HepG2 (cell line): ENCODE results near the gene OSM. TPM values are rescaled to one million over a fixed set of nuclear protein-coding genes. Genes with fewer than 3 reads are reported as not detected.

ENCODE experiments used
- ATAC-seq: fragments of 200-7000 bp; cut with Tn5 transposase; 3 replicates; pipeline ENCODE4 v1.9.1; 2020; ENCODE audit warnings: mild to moderate bottlenecking, moderate library complexity
- BruUV-seq: library from RNA; stranded (reverse); fragments of 400-500 nt; replicated peaks from 2 replicates; lab custom pipeline; 2021; lab: Mats Ljungman, UMichigan
- CTCF ChIA-PET: fragments of 300-600 bp; formaldehyde crosslinking; extraction: SDS; loops from one replicate; lab custom pipeline; 2021; ENCODE audit warnings: low total read pairs, inconsistent platforms, low intra/inter-chr PET ratio; lab: Yijun Ruan, JAX
- POLR2A ChIA-PET: fragments of 350-600 bp; sonication (Branson Sonifier 250); formaldehyde crosslinking; loops from one replicate; lab custom pipeline; 2020; ENCODE audit warnings: antibody characterized with exemption, inconsistent platforms; lab: Yijun Ruan, JAX
- DNase-seq: peaks from one replicate; pipeline ENCODE4 v3.0.0-alpha.2; 2015; ENCODE audit warnings: low spot score
- FAIRE-seq: peaks from 3 replicates; lab custom pipeline; 2011; peaks lifted over from hg19 to GRCh38; lab: Jason Lieb, UNC
- H2AFZ ChIP-seq: one replicate; pipeline ENCODE4 v1.6.1; 2011; ENCODE audit warnings: low read length, inconsistent platforms
- H3K27ac ChIP-seq: fragments of 300-600 bp; 3 replicates; pipeline ENCODE4 v1.8.0; 2011; ENCODE audit warnings: mixed run types, mild to moderate bottlenecking, mixed read lengths, low read length, inconsistent platforms; ENCODE audit not compliant: insufficient read depth; ENCODE audit errors: extremely low read length
- H3K27me3 ChIP-seq, 2 experiments: fragments of 200-600 bp in 1 of 2; 2 replicates in 1 of 2; 3 replicates in 1 of 2; pipeline versions ENCODE4 v1.6.0 to v1.8.0; 2011; ENCODE audit warnings: low read length in 2 of 2, mild to moderate bottlenecking in 2 of 2, moderate library complexity in 2 of 2, inconsistent platforms in 1 of 2; ENCODE audit not compliant: insufficient read depth in 2 of 2, control insufficient read depth in 1 of 2
- H3K36me3 ChIP-seq, 2 experiments: fragments of 200-600 bp in 1 of 2; replicated peaks in 1 of 2; 2 replicates in 1 of 2; 3 replicates in 1 of 2; pipeline versions ENCODE4 v1.5.1 to v1.8.0; 2011; ENCODE audit warnings: low read length in 2 of 2, inconsistent platforms in 1 of 2; ENCODE audit not compliant: insufficient read depth in 2 of 2, control insufficient read depth in 1 of 2
- H3K4me1 ChIP-seq: 2 replicates; pipeline ENCODE4 v1.5.1; 2012; ENCODE audit warnings: low read length, inconsistent platforms; ENCODE audit not compliant: insufficient read depth
- H3K4me2 ChIP-seq: 2 replicates; pipeline ENCODE4 v1.6.0; 2011; ENCODE audit warnings: low read depth, low read length, inconsistent platforms
- H3K4me3 ChIP-seq, 3 experiments: fragments of 200-600 bp in 1 of 3; sonication (generic), shearing (Covaris generic) in 1 of 3; replicated peaks in 1 of 3; 2 replicates each; pipeline ENCODE4 v1.5.1; 2011 to 2016; ENCODE audit warnings: low read length in 3 of 3, inconsistent platforms in 2 of 3, low read depth in 2 of 3, mild to moderate bottlenecking in 2 of 3, control low read depth in 1 of 3, mixed read lengths in 1 of 3; ENCODE audit not compliant: insufficient read depth in 1 of 3
- H3K79me2 ChIP-seq: one replicate; pipeline ENCODE4 v1.6.1; 2011; ENCODE audit warnings: low read length, inconsistent platforms; ENCODE audit not compliant: insufficient read depth
- H3K9ac ChIP-seq: 2 replicates; pipeline ENCODE4 v1.6.0; 2011; ENCODE audit warnings: mild to moderate bottlenecking, low read depth, low read length, inconsistent platforms; ENCODE audit not compliant: insufficient read depth
- H3K9me3 ChIP-seq: 2 replicates; pipeline ENCODE4 v1.5.1; 2012; ENCODE audit warnings: mild to moderate bottlenecking, low read length
- H4K20me1 ChIP-seq: 2 replicates; pipeline ENCODE4 v1.6.0; 2011; ENCODE audit warnings: inconsistent platforms, mild to moderate bottlenecking, low read length, moderate library complexity; ENCODE audit not compliant: insufficient read depth
- DNMT3B ChIP-seq: conservative IDR thresholded peaks from 2 replicates; pipeline ENCODE4 v1.6.1; 2016; ENCODE audit warnings: missing biosample characterization, control low read depth
- ESRRA ChIP-seq: sonication (generic); formaldehyde crosslinking; IDR thresholded peaks from 2 replicates; pipeline ENCODE4 v1.5.1; 2020; ENCODE audit warnings: mild to moderate bottlenecking, low read depth, missing genetic modification reagents
- JUND ChIP-seq: sonication (generic); formaldehyde crosslinking; IDR thresholded peaks from 2 replicates; pipeline ENCODE4 v1.8.0; 2022; ENCODE audit warnings: mild to moderate bottlenecking, missing genetic modification reagents
- KDM5A ChIP-seq: fragments of 200-600 bp; sonication (generic); IDR thresholded peaks from 2 replicates; pipeline ENCODE4 v1.7.0; 2018; ENCODE audit warnings: antibody characterized with exemption, mild to moderate bottlenecking, low read length, borderline replicate concordance
- RBFOX2 ChIP-seq: fragments of 200-400 bp; formaldehyde crosslinking; IDR thresholded peaks from 2 replicates; pipeline ENCODE4 v1.6.1; 2017; ENCODE audit warnings: low read depth, mild to moderate bottlenecking, low read length
- SAFB2 ChIP-seq: sonication (generic); formaldehyde crosslinking; IDR thresholded peaks from 2 replicates; pipeline ENCODE4 v1.5.1; 2020; ENCODE audit warnings: missing genetic modification reagents, low read depth, mild to moderate bottlenecking, borderline replicate concordance
- SYNCRIP ChIP-seq: fragments of 200-400 bp; formaldehyde crosslinking; IDR thresholded peaks from 2 replicates; pipeline ENCODE4 v1.6.1; 2018; ENCODE audit warnings: mild to moderate bottlenecking, low read depth, low read length; ENCODE audit not compliant: insufficient read depth
- TARDBP ChIP-seq: sonication (generic); formaldehyde crosslinking; IDR thresholded peaks from 2 replicates; pipeline ENCODE4 v1.8.0; 2022; ENCODE audit warnings: mild to moderate bottlenecking, missing genetic modification reagents
- TCF7 ChIP-seq: sonication (generic); IDR thresholded peaks from 2 replicates; pipeline ENCODE4 v1.6.1; 2016; ENCODE audit warnings: antibody characterized with exemption, low read depth
- ZFP36L1 ChIP-seq: sonication (generic); formaldehyde crosslinking; IDR thresholded peaks from 2 replicates; pipeline ENCODE4 v1.8.0; 2022; ENCODE audit warnings: mild to moderate bottlenecking, missing genetic modification reagents, moderate library complexity
- ZNF563 ChIP-seq: sonication (generic); formaldehyde crosslinking; IDR thresholded peaks from 2 replicates; pipeline ENCODE4 v1.8.0; 2022; ENCODE audit warnings: mild to moderate bottlenecking, moderate library complexity, missing genetic modification reagents
- ZNF780A ChIP-seq: sonication (generic); formaldehyde crosslinking; IDR thresholded peaks from 2 replicates; pipeline ENCODE4 v1.8.0; 2022; ENCODE audit warnings: mild to moderate bottlenecking, missing genetic modification reagents, moderate library complexity
- WGBS: methylation state at CpG from one replicate; pipeline ENCODE4 v1.1.6; 2017; ENCODE audit warnings: low lambda C conversion rate; 5-methylcytosine and 5-hydroxymethylcytosine counted together
- in situ Hi-C: cut with HindIII; loops from 2 replicates; pipeline ENCODE4 v1.10.0; 2017; ENCODE audit warnings: low pct_unique_long_range_greater_than_20kb; ENCODE audit not compliant: extremely low pct_ligation_motif_present
- intact Hi-C: fragments of 100-400 bp; cut with micrococcal nuclease; formaldehyde crosslinking; loops from one replicate; pipeline ENCODE4 v1.10.0; 2022; ENCODE audit not compliant: unreplicated experiment
- polyA plus RNA-seq, 8 experiments: library from polyadenylated mRNA; depleted of rRNA in 3 of 8; stranded (reverse) in 7 of 8; unstranded in 1 of 8; fragments of >200 nt; fragmentation: Illumina TruSeq in 4 of 8; extraction: Trizol in 4 of 8; gene quantifications; 2 replicates each; pipeline versions ENCODE4 v1.2.1 to v1.2.3, GENCODE V29; 2011 to 2016; ENCODE audit warnings: low read depth in 4 of 8, missing spikeins in 1 of 8, mixed read lengths in 1 of 8; ENCODE audit not compliant: insufficient read depth in 1 of 8
- total RNA-seq, 5 experiments: library from RNA; depleted of rRNA; stranded (reverse); fragments of >200 nt; fragmentation: Illumina TruSeq; extraction: Trizol; gene quantifications; 2 replicates each; pipeline ENCODE4 v1.2.3, GENCODE V29; 2016; ENCODE audit warnings: low read depth in 1 of 5
- TF ChIP-seq, protein P1 (sequence below), 2 experiments: fragments of 450-650 bp in 1 of 2; sonication (generic) in 1 of 2; formaldehyde crosslinking in 1 of 2; IDR thresholded peaks; 2 replicates each; pipeline versions ENCODE4 v1.6.1 to v1.8.0; 2016 to 2022; ENCODE audit warnings: antibody characterized with exemption in 1 of 2, mild to moderate bottlenecking in 1 of 2, missing genetic modification reagents in 1 of 2
- TF ChIP-seq, protein P2 (sequence below): sonication (generic); formaldehyde crosslinking; IDR thresholded peaks from 2 replicates; pipeline ENCODE4 v1.9.0; 2021; ENCODE audit warnings: missing genetic modification reagents, mild to moderate bottlenecking, borderline replicate concordance

Gene OSM
- total and polyA plus RNA-seq, 2 of the 13 experiments (the other 11 are each of a cell fraction or from before 2014, with no cell fraction given) = not detected

DNA sequence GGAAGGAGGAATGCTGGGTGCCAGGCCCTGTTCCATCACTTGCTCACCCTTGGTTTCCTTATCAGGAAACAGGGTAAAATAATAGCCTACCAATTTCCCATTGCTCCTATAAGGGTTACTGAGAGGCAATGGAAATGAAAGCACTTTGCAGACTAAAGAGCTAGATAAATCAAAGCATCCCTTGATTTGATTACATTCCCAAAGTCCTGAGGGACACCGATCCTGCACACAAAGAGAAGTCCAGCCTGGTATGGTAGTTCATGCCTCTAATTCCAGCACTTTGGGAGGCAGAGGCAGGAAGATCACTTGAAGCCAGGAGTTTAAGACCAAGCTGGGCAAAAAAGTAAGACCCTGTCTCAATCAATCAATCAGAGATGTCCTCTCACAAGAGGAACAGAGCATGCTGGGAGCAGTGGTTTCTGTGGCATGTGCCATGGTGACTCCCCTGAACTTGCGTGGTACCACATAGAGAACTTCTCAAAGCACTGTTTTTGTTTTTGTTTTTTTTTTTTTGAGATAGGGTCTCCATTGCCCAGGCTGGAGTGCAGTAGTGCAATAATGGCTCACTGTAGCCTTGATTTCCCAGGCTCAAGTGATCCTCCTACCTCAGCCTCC, 49.4 kb upstream of the OSM start:
- H3K4me3 ChIP-seq = no peak overlapping the region
- no peaks in the 10 kb centered on the region for H3K9me3 ChIP-seq
- H3K4me2 ChIP-seq = no peak overlapping the region
- intact Hi-C loops (no loop called here), in situ Hi-C loops (no loop called here)
- no peaks in the 10 kb centered on the region for H3K27me3 ChIP-seq
- no peaks in the 10 kb centered on the region for H3K36me3 ChIP-seq
- H3K9ac ChIP-seq = no peak overlapping the region
- FAIRE-seq (no peak), ATAC-seq (no peak), DNase-seq (no peak)
- no peak overlapping the region for H2AFZ ChIP-seq
- ChIA-PET CTCF (no interaction called here), POLR2A (interaction anchor here (1.3 kb wide), 1 partner anchor 41 kb away, joined by 4 read pairs; the partner anchor contains the start of genes CCDC157 and SF3A1)
- no TSS peak for BruUV-seq
- no peak overlapping the region for H3K27ac ChIP-seq
- no peaks in the 10 kb centered on the region for H4K20me1 ChIP-seq
- H3K4me1 ChIP-seq = peaks cover 51% of the 10 kb centered on the region
- H3K79me2 ChIP-seq = no peaks in the 10 kb centered on the region
- WGBS = 94% methylated on average over 2 of the region's 2 CpGs
- no peak for TF ChIP-seq TCF7
- no peak for TF ChIP-seq TARDBP (CRISPR knock-in tag)
- TF ChIP-seq, protein P1, sequence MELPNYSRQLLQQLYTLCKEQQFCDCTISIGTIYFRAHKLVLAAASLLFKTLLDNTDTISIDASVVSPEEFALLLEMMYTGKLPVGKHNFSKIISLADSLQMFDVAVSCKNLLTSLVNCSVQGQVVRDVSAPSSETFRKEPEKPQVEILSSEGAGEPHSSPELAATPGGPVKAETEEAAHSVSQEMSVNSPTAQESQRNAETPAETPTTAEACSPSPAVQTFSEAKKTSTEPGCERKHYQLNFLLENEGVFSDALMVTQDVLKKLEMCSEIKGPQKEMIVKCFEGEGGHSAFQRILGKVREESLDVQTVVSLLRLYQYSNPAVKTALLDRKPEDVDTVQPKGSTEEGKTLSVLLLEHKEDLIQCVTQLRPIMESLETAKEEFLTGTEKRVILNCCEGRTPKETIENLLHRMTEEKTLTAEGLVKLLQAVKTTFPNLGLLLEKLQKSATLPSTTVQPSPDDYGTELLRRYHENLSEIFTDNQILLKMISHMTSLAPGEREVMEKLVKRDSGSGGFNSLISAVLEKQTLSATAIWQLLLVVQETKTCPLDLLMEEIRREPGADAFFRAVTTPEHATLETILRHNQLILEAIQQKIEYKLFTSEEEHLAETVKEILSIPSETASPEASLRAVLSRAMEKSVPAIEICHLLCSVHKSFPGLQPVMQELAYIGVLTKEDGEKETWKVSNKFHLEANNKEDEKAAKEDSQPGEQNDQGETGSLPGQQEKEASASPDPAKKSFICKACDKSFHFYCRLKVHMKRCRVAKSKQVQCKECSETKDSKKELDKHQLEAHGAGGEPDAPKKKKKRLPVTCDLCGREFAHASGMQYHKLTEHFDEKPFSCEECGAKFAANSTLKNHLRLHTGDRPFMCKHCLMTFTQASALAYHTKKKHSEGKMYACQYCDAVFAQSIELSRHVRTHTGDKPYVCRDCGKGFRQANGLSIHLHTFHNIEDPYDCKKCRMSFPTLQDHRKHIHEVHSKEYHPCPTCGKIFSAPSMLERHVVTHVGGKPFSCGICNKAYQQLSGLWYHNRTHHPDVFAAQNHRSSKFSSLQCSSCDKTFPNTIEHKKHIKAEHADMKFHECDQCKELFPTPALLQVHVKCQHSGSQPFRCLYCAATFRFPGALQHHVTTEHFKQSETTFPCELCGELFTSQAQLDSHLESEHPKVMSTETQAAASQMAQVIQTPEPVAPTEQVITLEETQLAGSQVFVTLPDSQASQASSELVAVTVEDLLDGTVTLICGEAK (IDR thresholded peaks at IDR 0.05) = no peak
- TF ChIP-seq, protein P1 (CRISPR knock-in tag; IDR thresholded peaks at IDR 0.05) = no peak
- TF ChIP-seq ZNF563 (CRISPR knock-in tag) = no peak
- no peak for TF ChIP-seq SAFB2 (CRISPR knock-in tag)
- TF ChIP-seq ESRRA (CRISPR knock-in tag) = no peak
- TF ChIP-seq ZNF780A (CRISPR knock-in tag) = no peak
- no peak for TF ChIP-seq ZFP36L1 (CRISPR knock-in tag)
- TF ChIP-seq DNMT3B = no peak
- TF ChIP-seq SYNCRIP = no peak
- no peak for TF ChIP-seq KDM5A
- no peak for TF ChIP-seq JUND
- TF ChIP-seq, protein P2, sequence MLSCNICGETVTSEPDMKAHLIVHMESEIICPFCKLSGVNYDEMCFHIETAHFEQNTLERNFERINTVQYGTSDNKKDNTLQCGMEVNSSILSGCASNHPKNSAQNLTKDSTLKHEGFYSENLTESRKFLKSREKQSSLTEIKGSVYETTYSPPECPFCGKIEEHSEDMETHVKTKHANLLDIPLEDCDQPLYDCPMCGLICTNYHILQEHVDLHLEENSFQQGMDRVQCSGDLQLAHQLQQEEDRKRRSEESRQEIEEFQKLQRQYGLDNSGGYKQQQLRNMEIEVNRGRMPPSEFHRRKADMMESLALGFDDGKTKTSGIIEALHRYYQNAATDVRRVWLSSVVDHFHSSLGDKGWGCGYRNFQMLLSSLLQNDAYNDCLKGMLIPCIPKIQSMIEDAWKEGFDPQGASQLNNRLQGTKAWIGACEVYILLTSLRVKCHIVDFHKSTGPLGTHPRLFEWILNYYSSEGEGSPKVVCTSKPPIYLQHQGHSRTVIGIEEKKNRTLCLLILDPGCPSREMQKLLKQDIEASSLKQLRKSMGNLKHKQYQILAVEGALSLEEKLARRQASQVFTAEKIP (CRISPR knock-in tag) = no peak
- TF ChIP-seq RBFOX2 = no peak
